Measurements from ENCODE around the gene LAMC2.
"Not testable (repeated sequence)": the region's sequence is repeated elsewhere in the genome, so short reads cannot be mapped to it uniquely, and the experiment has no call there.

The LAMC2 gene

GRCh38 chr1:183239793-183240525, 53.9 kb downstream of the LAMC2 start:
- no peak for DNase-seq

DNA sequence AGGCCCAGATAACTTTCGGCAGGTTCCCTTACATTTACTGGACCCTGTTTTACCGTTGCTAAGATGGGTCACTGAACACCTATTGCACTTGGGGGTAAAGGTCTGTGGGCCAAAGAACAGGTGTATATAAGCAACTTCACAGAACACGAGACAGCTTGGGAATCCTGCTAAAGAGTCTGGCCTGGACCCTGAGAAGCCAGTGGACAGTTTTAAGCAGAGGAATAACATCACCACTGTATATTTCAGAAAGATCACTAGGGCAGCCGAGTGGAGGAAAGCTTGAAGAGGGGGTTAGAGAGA, 54.4 kb downstream of the LAMC2 start:
- no peak for DNase-seq

DNA sequence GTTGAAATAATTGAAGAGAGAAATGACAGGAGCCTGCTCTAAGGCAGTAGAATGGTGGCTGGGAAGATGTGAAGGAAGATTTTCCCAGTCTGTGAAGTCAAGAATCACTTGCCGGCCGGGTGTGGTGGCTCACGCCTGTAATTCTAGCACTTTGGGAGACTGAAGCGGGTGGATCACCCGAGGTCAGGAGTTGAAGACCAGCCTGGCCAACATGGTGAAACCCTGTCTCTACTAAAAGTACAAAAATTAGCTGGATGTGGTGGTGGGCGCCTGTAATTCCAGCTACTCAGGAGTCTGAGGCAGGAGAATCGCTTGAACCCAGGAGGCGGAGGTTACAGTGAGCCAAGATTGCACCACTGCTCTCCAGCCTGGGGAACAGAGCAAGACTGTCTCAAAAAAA, 54.8 kb downstream of the LAMC2 start:
- not testable (repeated sequence) for DNase-seq

DNA sequence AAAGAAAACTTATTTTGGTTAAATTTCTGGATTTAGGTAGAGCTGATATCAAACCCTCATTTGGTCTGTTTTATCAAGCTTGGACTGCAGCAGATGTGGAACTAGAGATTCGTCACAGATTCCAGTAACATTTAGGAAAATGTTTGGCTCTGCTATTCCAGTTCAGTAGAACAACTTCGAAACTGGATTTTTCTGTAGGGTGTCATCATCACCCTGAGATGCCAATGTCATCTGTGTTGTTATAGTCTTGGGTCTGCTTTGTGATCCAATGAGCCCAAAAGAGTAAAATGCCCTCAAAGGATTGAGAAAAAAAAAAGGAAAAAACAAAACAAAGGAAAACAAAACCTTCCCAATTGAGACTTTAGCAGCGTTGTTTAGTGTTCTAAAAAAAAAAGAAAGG, 55.4 kb downstream of the LAMC2 start:
- no peak for DNase-seq

- no peak for DNase-seq
Observed at GRCh38 chr1:183242556-183242955, 56.5 kb downstream of the LAMC2 start.

DNA sequence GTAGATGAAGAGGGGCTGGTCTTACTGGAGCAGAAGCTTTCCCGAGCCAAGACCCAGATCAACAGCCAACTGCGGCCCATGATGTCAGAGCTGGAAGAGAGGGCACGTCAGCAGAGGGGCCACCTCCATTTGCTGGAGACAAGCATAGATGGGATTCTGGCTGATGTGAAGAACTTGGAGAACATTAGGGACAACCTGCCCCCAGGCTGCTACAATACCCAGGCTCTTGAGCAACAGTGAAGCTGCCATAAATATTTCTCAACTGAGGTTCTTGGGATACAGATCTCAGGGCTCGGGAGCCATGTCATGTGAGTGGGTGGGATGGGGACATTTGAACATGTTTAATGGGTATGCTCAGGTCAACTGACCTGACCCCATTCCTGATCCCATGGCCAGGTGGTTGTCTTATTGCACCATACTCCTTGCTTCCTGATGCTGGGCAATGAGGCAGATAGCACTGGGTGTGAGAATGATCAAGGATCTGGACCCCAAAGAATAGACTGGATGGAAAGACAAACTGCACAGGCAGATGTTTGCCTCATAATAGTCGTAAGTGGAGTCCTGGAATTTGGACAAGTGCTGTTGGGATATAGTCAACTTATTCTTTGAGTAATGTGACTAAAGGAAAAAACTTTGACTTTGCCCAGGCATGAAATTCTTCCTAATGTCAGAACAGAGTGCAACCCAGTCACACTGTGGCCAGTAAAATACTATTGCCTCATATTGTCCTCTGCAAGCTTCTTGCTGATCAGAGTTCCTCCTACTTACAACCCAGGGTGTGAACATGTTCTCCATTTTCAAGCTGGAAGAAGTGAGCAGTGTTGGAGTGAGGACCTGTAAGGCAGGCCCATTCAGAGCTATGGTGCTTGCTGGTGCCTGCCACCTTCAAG, 57.3 kb downstream of the LAMC2 start:
- no peak for DNase-seq

DNA sequence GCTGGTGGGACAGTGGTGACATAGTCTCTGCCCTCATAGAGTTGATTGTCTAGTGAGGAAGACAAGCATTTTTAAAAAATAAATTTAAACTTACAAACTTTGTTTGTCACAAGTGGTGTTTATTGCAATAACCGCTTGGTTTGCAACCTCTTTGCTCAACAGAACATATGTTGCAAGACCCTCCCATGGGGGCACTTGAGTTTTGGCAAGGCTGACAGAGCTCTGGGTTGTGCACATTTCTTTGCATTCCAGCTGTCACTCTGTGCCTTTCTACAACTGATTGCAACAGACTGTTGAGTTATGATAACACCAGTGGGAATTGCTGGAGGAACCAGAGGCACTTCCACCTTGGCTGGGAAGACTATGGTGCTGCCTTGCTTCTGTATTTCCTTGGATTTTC, 58.4 kb downstream of the LAMC2 start:
- no peak for DNase-seq

- DNase-seq: no peak
Observed at GRCh38 chr1:183245357-183245756, 59.3 kb downstream of the LAMC2 start.

DNA sequence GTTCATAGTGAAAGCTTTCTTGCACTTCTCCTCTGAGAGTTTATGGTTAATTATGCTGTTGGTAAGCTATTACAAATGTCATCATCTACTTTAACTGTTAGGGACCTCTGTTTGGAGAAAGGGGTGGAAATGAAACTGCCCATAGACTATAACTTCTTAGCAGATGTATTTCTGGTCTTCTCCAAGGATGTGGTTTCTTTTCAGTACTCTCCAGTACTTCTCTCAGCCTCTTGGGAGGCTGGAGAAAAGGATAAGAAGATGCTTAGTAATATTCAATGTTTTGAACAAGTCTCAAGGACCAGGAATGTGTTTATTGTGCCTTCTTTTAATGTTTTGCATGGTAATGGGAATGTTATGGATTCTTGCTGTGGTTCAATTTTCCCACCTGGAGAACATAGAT, 60.4 kb downstream of the LAMC2 start:
- no peak for DNase-seq

DNA sequence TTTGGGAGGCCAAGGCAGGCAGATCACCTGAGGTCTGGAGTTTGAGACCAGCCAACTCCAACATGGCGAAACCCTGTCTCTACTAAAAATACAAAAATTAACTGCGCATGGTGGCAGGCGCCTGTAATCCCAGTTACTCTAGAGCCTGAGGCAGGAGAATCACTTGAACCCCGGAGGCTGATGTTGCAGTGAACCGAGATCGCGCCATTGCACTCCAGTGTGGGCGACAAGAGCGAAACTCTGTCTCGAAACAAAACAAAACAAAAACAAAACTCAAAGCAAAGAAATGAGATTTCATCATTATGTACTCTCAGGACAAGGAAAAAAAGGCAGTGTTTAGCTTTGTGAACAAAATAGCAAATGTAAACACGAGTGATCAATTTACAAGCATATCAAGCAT, 61.0 kb downstream of the LAMC2 start:
- DNase-seq: no peak

- no peak for DNase-seq
Observed at GRCh38 chr1:183247484-183247883, 61.4 kb downstream of the LAMC2 start.

DNA sequence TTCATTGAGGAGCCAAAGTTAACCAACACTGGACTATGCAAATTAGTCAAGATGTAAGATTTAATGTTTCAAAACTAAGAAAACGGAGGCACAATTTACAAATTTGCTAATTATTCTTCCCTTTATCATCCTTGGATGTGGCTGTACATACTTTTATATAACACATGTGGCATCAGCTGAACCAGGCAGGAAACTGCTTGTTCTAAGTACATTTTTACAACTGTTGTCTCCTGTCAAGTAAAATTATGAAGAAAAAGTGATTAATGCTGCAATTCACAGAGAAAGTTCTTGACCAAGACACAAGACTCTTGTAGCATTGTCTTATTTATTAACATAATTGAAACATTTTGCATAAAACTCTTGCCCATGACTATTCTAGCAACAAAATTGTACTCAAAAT, 61.9 kb downstream of the LAMC2 start:
- no peak for DNase-seq

GRCh38 chr1:183248989-183249691, 63.1 kb downstream of the LAMC2 start:
- no peak for DNase-seq

GRCh38 chr1:183249941-183250452, 63.9 kb downstream of the LAMC2 start:
- no peak for DNase-seq

GRCh38 chr1:183251101-183251958, 65.3 kb downstream of the LAMC2 start:
- DNase-seq: no peak

DNA sequence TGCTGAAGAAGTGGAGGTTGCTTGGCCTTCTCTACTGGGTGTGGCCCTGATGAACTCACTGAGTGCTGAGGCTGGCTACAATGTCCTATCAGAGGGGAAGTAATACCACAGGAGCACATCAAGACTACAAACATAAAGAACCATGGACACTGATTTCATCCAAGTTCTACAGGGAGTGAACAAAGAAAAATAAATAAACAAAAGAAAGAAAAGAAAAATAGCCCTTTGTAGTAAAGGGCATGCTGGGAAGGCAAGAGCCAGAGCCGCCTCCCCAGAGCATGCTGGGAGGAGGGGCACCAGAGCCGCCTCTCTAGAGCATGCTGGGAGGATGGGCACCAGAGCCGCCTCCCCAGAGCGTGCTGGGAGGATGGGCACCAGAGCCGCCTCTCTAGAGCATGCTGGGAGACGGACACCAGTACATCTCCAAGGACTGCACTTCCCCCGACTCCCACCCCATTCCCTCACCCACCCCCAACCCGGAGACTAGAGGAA, 65.9 kb downstream of the LAMC2 start:
- DNase-seq: no peak

DNA sequence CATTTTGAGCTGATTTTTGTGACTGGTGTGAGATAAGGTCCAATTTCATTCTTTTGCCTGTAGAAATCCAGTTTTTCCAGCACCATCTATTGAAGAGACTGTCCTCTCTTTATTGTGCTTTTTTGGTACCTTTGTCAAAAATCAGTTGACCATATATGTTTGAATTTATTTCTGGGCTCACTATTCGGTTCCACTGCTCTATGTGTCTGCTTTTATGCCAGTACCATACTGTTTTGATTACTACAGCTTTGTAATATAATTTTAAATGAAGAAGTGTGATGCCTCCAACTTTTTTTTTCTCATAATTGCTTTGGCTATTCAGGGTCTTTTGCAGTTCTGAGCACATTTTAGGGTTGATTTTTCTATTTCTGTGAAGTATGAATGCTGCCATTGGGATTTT, 69.0 kb downstream of the LAMC2 start:
- no peak for DNase-seq

- no peak for DNase-seq
Observed at GRCh38 chr1:183259924-183260323, 73.9 kb downstream of the LAMC2 start.

- DNase-seq: no peak
Observed at GRCh38 chr1:183262628-183263200, 76.7 kb downstream of the LAMC2 start.

GRCh38 chr1:183263886-183264602, 78.0 kb downstream of the LAMC2 start:
- DNase-seq: no peak

Measured in CD4-positive, alpha-beta T cell treated with Interleukin-17A for 4 hours (primary cell).